IPS-20b (cell line): ENCODE results near the gene MINDY4.

Experiments
- H3K27ac ChIP-seq: one replicate; pipeline ENCODE4 v1.5.1; 2013; ENCODE audit warnings: low read length
- H3K27me3 ChIP-seq: 2 replicates; pipeline ENCODE4 v1.6.1; 2013; ENCODE audit warnings: mild to moderate bottlenecking, low read length, inconsistent platforms; ENCODE audit not compliant: insufficient read depth
- H3K36me3 ChIP-seq: 2 replicates; pipeline ENCODE4 v1.6.1; 2013; ENCODE audit warnings: low read depth, mild to moderate bottlenecking, inconsistent platforms, low read length, moderate library complexity; ENCODE audit not compliant: insufficient read depth
- H3K4me1 ChIP-seq: 2 replicates; pipeline ENCODE4 v1.6.1; 2013; ENCODE audit warnings: mild to moderate bottlenecking, control low read depth, inconsistent platforms, low read length, moderate library complexity; ENCODE audit not compliant: insufficient read depth
- H3K4me3 ChIP-seq: 2 replicates; pipeline ENCODE4 v1.5.1; 2013; ENCODE audit warnings: mild to moderate bottlenecking, low read length, inconsistent platforms
- H3K9ac ChIP-seq: 2 replicates; pipeline ENCODE4 v1.6.1; 2013; ENCODE audit warnings: low read depth, mild to moderate bottlenecking, inconsistent platforms, low read length, moderate library complexity
- H3K9me3 ChIP-seq: 2 replicates; pipeline ENCODE4 v1.6.1; 2013; ENCODE audit warnings: mild to moderate bottlenecking, low read depth, low read length, inconsistent platforms; ENCODE audit not compliant: insufficient read depth

The MINDY4 gene

DNA sequence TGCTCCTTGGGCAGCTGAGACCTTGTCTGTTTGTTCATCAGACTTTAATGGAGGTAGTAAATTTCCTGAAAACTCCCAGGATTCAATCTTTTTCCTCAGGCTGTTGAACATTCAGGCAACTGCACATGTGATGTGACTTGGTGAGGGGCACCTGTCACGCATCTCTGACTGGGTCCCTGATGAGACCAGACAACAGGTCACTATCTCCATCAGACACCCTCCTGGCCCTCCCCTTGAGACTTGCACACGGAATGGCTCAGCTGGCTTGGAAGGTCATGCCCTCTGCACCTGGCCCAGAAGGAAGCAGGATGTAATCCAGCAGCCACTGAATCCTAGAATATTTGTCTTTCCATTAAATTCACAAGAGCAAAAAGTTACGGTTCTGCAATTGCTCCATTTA, 156.3 kb downstream of the MINDY4 start:
- no peaks in the 10 kb centered on the region for H3K9me3 ChIP-seq
- H3K27ac ChIP-seq, result no peak overlapping the region
- H3K9ac ChIP-seq, result no peak overlapping the region
- H3K4me1 ChIP-seq, result no peaks in the 10 kb centered on the region
- H3K27me3 ChIP-seq, result peaks cover 4% of the 10 kb centered on the region
- H3K36me3 ChIP-seq, result no peaks in the 10 kb centered on the region
- no peak overlapping the region for H3K4me3 ChIP-seq

DNA sequence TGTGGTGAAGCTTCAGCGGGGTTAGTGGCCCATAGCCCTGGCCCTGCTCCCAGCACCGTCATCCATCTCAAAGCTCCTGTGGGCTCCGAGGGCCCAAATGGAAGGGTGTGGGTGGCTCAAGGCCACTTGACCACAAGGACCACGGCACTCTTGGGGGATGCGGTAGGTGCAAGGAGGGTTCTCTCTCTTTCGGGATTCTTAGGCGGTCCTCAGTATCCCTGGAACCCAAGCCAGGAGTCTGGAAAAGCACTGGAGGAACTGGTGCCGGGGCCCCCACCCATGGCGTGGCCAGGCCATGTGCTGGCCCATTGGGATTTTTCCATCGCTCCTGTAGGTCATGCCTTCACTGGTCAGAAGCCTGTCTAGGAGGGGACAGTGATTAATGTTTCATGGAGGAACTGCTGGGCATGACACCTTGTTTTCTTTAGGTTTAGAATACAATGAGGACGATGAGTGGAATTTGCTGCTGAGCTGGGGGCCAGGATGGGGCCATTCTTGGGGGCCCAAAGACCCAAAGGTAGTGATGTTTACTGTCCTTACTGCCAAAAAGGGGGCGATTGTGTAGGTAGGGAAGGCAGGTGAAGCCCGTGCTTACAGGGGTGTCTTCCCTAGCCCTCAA, 157.1 kb downstream of the MINDY4 start:
- Histone ChIP-seq H3K9me3 (no peaks in the 10 kb centered on the region), H3K27me3 (peaks cover 11% of the 10 kb centered on the region), H3K4me3 (no peak overlapping the region), H3K27ac (no peak overlapping the region), H3K9ac (no peak overlapping the region), H3K36me3 (no peaks in the 10 kb centered on the region), H3K4me1 (no peaks in the 10 kb centered on the region)

DNA sequence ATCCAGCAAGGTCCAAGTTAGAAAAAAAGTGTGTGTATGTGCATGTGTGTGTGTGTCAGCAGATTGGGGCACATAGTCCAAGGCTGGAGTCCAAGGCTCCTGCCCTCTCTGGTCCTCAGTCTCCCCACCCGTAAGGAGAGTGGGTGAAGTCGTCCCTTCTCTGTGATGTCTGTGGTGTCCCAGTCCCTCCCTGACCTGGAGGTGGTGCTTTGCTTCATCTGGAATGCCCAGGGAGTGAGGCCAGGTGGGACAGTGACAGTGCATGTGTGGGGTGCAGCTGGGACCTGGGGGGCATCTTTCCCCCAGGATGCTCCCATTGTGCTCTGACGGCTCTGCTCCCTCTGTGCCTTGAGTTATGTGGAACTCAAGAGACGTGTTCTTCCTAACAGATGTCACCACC, 158.5 kb downstream of the MINDY4 start:
- Histone ChIP-seq H3K27me3 (peaks cover 18% of the 10 kb centered on the region), H3K36me3 (no peaks in the 10 kb centered on the region), H3K9ac (no peak overlapping the region), H3K4me1 (no peaks in the 10 kb centered on the region), H3K4me3 (no peak overlapping the region), H3K9me3 (no peaks in the 10 kb centered on the region), H3K27ac (no peak overlapping the region)

DNA sequence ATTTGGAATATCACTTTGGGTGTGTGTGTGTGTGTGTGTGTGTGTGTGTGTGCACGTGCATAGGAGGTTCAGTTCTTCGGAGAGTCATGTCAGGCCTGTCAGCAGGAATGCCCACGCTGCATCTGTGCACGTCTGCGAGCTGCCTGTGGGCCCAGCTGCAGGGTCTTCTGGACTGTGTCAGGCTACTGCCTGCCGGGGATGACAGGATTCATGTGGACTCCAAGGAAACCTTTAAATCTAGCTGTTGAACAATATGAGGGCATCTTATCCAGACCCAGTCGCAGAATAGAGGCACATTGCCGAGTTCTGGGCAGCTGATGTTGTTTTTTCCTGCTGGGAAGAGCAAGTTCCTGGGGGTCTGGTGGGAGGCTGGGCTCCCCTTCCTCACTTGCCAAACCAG, 159.4 kb downstream of the MINDY4 start:
- Histone ChIP-seq H3K9ac (no peak overlapping the region), H3K27ac (no peak overlapping the region), H3K9me3 (no peaks in the 10 kb centered on the region), H3K36me3 (no peaks in the 10 kb centered on the region), H3K4me1 (no peaks in the 10 kb centered on the region), H3K4me3 (no peak overlapping the region), H3K27me3 (peaks cover 19% of the 10 kb centered on the region)

GRCh38 chr7:30931161-30931928, 160.1 kb downstream of the MINDY4 start:
- H3K27me3 ChIP-seq, result peaks cover 19% of the 10 kb centered on the region
- no peak overlapping the region for H3K9ac ChIP-seq
- no peak overlapping the region for H3K4me3 ChIP-seq
- no peaks in the 10 kb centered on the region for H3K9me3 ChIP-seq
- H3K4me1 ChIP-seq, result no peaks in the 10 kb centered on the region
- H3K27ac ChIP-seq, result no peak overlapping the region
- no peaks in the 10 kb centered on the region for H3K36me3 ChIP-seq

DNA sequence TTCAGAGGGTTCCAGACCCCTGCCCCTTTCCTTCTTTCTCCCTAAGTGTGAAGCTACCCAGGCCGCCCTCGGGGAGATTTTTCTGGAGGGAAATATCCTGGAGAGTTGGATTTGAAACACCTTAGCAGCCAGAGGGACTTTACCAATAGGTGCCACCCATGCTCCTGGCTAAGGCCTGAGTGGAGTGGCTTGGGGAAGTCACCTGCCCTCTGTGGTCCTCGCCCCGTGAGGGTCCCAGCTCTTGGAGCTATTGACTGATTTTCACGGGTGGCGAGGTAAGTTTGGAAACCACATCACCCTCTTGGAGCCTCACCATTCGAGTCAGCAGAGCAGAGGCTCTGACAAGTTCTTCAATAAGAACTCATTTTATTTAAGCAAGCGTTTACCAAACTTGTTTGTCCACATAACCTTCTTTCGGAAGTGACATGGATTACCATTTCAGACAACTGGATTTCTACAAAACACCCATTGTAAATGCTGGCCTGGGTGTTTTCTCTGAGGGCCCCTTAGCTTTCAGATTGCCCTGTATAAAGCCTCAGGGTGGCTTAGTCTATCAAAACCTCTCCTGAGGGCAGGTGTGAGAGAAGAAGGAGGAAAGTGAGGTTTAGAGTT, 160.8 kb downstream of the MINDY4 start:
- H3K27me3 ChIP-seq, result peaks cover 19% of the 10 kb centered on the region
- H3K4me1 ChIP-seq, result no peaks in the 10 kb centered on the region
- no peak overlapping the region for H3K4me3 ChIP-seq
- H3K27ac ChIP-seq, result no peak overlapping the region
- no peak overlapping the region for H3K9ac ChIP-seq
- H3K36me3 ChIP-seq, result no peaks in the 10 kb centered on the region
- no peaks in the 10 kb centered on the region for H3K9me3 ChIP-seq

GRCh38 chr7:30932562-30932961, 161.3 kb downstream of the MINDY4 start:
- Histone ChIP-seq H3K9ac (no peak overlapping the region), H3K27ac (no peak overlapping the region), H3K4me1 (no peaks in the 10 kb centered on the region), H3K27me3 (peaks cover 19% of the 10 kb centered on the region), H3K4me3 (no peak overlapping the region), H3K9me3 (no peaks in the 10 kb centered on the region), H3K36me3 (no peaks in the 10 kb centered on the region)

DNA sequence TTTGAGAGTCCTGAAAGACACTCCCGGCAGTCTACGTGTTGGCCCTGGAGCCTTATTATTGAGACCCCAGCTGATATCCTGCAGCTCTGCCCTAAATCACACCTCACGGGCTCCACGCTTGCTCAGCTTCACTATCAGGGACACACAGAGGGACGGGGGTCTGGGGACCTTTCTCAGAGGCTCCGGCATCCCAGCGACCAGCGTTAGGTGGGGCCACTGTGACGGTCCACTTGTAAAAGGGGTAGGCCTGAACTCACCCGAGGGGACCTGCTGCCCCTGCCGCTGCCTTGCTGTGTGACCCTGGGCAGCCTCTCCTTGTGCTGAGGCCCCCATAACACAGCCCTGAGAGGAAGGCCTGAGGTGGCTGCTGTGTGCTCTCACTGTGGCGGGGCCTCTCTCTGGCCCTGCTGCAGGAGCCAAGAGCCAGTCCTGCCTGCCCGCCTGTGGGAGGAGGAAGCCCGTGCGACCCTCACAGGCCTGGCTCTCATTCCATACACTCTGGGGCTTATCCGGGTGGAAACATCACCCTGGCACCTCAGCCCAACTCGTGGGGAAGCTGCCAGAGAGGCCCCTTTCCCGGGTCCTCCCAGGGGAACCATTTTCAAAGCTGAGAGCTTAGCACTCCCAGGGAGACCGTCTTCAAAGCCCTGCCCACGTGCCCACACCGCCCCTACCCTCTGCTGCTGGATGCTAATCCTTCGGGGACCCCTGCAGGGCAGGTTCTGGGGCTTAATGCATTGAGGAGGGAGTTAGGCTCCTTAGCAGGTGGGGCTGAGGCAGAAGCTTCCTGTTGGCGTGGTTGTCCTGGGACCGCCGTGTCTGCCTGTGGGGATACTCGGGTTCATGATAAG, 162.1 kb downstream of the MINDY4 start:
- H3K4me3 ChIP-seq, result no peak overlapping the region
- H3K36me3 ChIP-seq, result no peaks in the 10 kb centered on the region
- peaks cover 19% of the 10 kb centered on the region for H3K27me3 ChIP-seq
- no peaks in the 10 kb centered on the region for H3K4me1 ChIP-seq
- no peaks in the 10 kb centered on the region for H3K9me3 ChIP-seq
- no peak overlapping the region for H3K9ac ChIP-seq
- no peak overlapping the region for H3K27ac ChIP-seq

- peaks cover 19% of the 10 kb centered on the region for H3K27me3 ChIP-seq
- no peaks in the 10 kb centered on the region for H3K36me3 ChIP-seq
- no peaks in the 10 kb centered on the region for H3K9me3 ChIP-seq
- H3K4me1 ChIP-seq, result no peaks in the 10 kb centered on the region
- no peak overlapping the region for H3K27ac ChIP-seq
- H3K4me3 ChIP-seq, result no peak overlapping the region
- H3K9ac ChIP-seq, result no peak overlapping the region
Observed at GRCh38 chr7:30934225-30934624, 163.0 kb downstream of the MINDY4 start.

- no peak overlapping the region for H3K27ac ChIP-seq
- H3K9me3 ChIP-seq, result no peaks in the 10 kb centered on the region
- H3K9ac ChIP-seq, result no peak overlapping the region
- H3K27me3 ChIP-seq, result peaks cover 19% of the 10 kb centered on the region
- H3K4me3 ChIP-seq, result no peak overlapping the region
- no peaks in the 10 kb centered on the region for H3K4me1 ChIP-seq
- H3K36me3 ChIP-seq, result no peaks in the 10 kb centered on the region
Observed at GRCh38 chr7:30934732-30935568, 163.7 kb downstream of the MINDY4 start.

- H3K36me3 ChIP-seq, result no peaks in the 10 kb centered on the region
- no peaks in the 10 kb centered on the region for H3K9me3 ChIP-seq
- H3K27me3 ChIP-seq, result peaks cover 19% of the 10 kb centered on the region
- no peak overlapping the region for H3K4me3 ChIP-seq
- H3K27ac ChIP-seq, result no peak overlapping the region
- no peak overlapping the region for H3K9ac ChIP-seq
- H3K4me1 ChIP-seq, result no peaks in the 10 kb centered on the region
Observed at GRCh38 chr7:30935569-30935877, 164.3 kb downstream of the MINDY4 start.
